SH-SY5Y (cell line): ENCODE data around the gene BAZ2B.

ENCODE experiments used
- GATA2 ChIP-seq: IDR thresholded peaks from 2 replicates; pipeline ENCODE4 v1.6.1; 2011; ENCODE audit warnings: mild to moderate bottlenecking, low read depth, low read length
- GATA3 ChIP-seq: IDR thresholded peaks from 2 replicates; pipeline ENCODE4 v1.6.1; 2011; ENCODE audit warnings: low read depth, mild to moderate bottlenecking, low read length, moderate library complexity

GRCh38 chr2:159371506-159371905 lies 244.8 kb downstream of the BAZ2B start:
- TF ChIP-seq GATA3, result no peak
- no peak for TF ChIP-seq GATA2
